HepG2 (cell line): ENCODE measurements around the gene SH3PXD2A. TPM values are rescaled to one million over a fixed set of nuclear protein-coding genes. Genes with fewer than 3 reads are reported as not detected.

ENCODE experiments used
- BRF2 ChIP-seq: sonication (generic); formaldehyde crosslinking; IDR thresholded peaks from 2 replicates; pipeline ENCODE4 v1.8.1; 2022; ENCODE audit warnings: mild to moderate bottlenecking, missing genetic modification reagents
- MLXIP ChIP-seq: sonication (generic); formaldehyde crosslinking; IDR thresholded peaks from 2 replicates; pipeline ENCODE4 v1.9.0; 2021; ENCODE audit warnings: missing genetic modification reagents, borderline replicate concordance
- PAF1 ChIP-seq: IDR thresholded peaks from 2 replicates; pipeline ENCODE4 v1.6.1; 2016; ENCODE audit warnings: missing genetic modification reagents, missing compliant biosample characterization
- PRDM15 ChIP-seq: sonication (generic); formaldehyde crosslinking; IDR thresholded peaks from 2 replicates; pipeline ENCODE4 v1.4.0; 2020; ENCODE audit warnings: missing genetic modification reagents
- RORA ChIP-seq: sonication (generic); formaldehyde crosslinking; IDR thresholded peaks from 2 replicates; pipeline ENCODE4 v1.5.0; 2020; ENCODE audit warnings: mild to moderate bottlenecking, missing genetic modification reagents, moderate library complexity
- SMARCE1 ChIP-seq: fragments of 450-650 bp; IDR thresholded peaks from 2 replicates; pipeline ENCODE4 v1.6.1; 2017; ENCODE audit warnings: borderline replicate concordance
- SPEN ChIP-seq: sonication (generic); formaldehyde crosslinking; IDR thresholded peaks from 2 replicates; pipeline ENCODE4 v1.5.1; 2020; ENCODE audit warnings: low read depth, mild to moderate bottlenecking, missing genetic modification reagents
- STAT5B ChIP-seq: sonication (generic); formaldehyde crosslinking; IDR thresholded peaks from 2 replicates; pipeline ENCODE4 v1.4.0; 2020; ENCODE audit warnings: missing genetic modification reagents
- SUZ12 ChIP-seq: fragments of 150-350 bp; IDR thresholded peaks from 2 replicates; pipeline ENCODE4 v1.6.1; 2014; ENCODE audit warnings: low read depth, low read length
- TRIM24 ChIP-seq: sonication (generic); formaldehyde crosslinking; IDR thresholded peaks from 2 replicates; pipeline ENCODE4 v1.8.0; 2022; ENCODE audit warnings: mild to moderate bottlenecking, missing genetic modification reagents
- ZNF263 ChIP-seq: sonication (generic); formaldehyde crosslinking; IDR thresholded peaks from 2 replicates; pipeline ENCODE4 v1.4.0; 2020; ENCODE audit warnings: missing genetic modification reagents
- ZNF337 ChIP-seq: sonication (generic); formaldehyde crosslinking; IDR thresholded peaks from 2 replicates; pipeline ENCODE4 v1.5.1; 2020; ENCODE audit warnings: missing genetic modification reagents, low read depth, mild to moderate bottlenecking, borderline replicate concordance
- ZNF343 ChIP-seq: sonication (generic); formaldehyde crosslinking; IDR thresholded peaks from 2 replicates; pipeline ENCODE4 v1.4.0; 2020; ENCODE audit warnings: mild to moderate bottlenecking, missing genetic modification reagents
- ZNF354B ChIP-seq: sonication (generic); formaldehyde crosslinking; IDR thresholded peaks from 2 replicates; pipeline ENCODE4 v1.8.0; 2022; ENCODE audit warnings: mild to moderate bottlenecking, missing genetic modification reagents
- ZNF556 ChIP-seq: sonication (generic); formaldehyde crosslinking; IDR thresholded peaks from 2 replicates; pipeline ENCODE4 v1.4.0; 2020; ENCODE audit warnings: mild to moderate bottlenecking, missing genetic modification reagents, borderline replicate concordance
- ZNF605 ChIP-seq: sonication (generic); formaldehyde crosslinking; IDR thresholded peaks from 2 replicates; pipeline ENCODE4 v1.8.0; 2022; ENCODE audit warnings: mild to moderate bottlenecking, missing genetic modification reagents
- ZNF691 ChIP-seq: sonication (generic); formaldehyde crosslinking; IDR thresholded peaks from 2 replicates; pipeline ENCODE4 v1.4.0; 2020; ENCODE audit warnings: missing genetic modification reagents, low read depth, mild to moderate bottlenecking, borderline replicate concordance
- ZSCAN22 ChIP-seq: sonication (generic); formaldehyde crosslinking; IDR thresholded peaks from 2 replicates; pipeline ENCODE4 v1.4.0; 2020; ENCODE audit warnings: mild to moderate bottlenecking, missing genetic modification reagents
- polyA plus RNA-seq, 8 experiments: library from polyadenylated mRNA; depleted of rRNA in 3 of 8; stranded (reverse) in 7 of 8; unstranded in 1 of 8; fragments of >200 nt; fragmentation: Illumina TruSeq in 4 of 8; extraction: Trizol in 4 of 8; gene quantifications; 2 replicates each; pipeline versions ENCODE4 v1.2.1 to v1.2.3, GENCODE V29; 2011 to 2016; ENCODE audit warnings: low read depth in 4 of 8, missing spikeins in 1 of 8, mixed read lengths in 1 of 8; ENCODE audit not compliant: insufficient read depth in 1 of 8
- total RNA-seq, 5 experiments: library from RNA; depleted of rRNA; stranded (reverse); fragments of >200 nt; fragmentation: Illumina TruSeq; extraction: Trizol; gene quantifications; 2 replicates each; pipeline ENCODE4 v1.2.3, GENCODE V29; 2016; ENCODE audit warnings: low read depth in 1 of 5

SH3PXD2A gene
- total and polyA plus RNA-seq, 2 of the 13 experiments (the other 11 are each of a cell fraction or from before 2014, with no cell fraction given) = 11.1 to 11.3 TPM

- TF ChIP-seq MLXIP (CRISPR knock-in tag) (no peak), PRDM15 (CRISPR knock-in tag) (no peak), RORA (CRISPR knock-in tag) (no peak), ZNF343 (peak; percentile 77; the same call in 1 of the 2 replicates), ZSCAN22 (CRISPR knock-in tag) (no peak), BRF2 (CRISPR knock-in tag) (peak; percentile 48; the same call in 1 of the 2 replicates), STAT5B (CRISPR knock-in tag) (no peak), ZNF354B (no peak), SMARCE1 (no peak), TRIM24 (CRISPR knock-in tag) (no peak), PAF1 (CRISPR knock-in tag) (no peak), ZNF556 (peak; percentile 59; the same call in 1 of the 2 replicates), SPEN (no peak), SUZ12 (no peak), ZNF263 (CRISPR knock-in tag) (no peak), ZNF337 (CRISPR knock-in tag) (no peak), ZNF605 (CRISPR knock-in tag) (no peak), ZNF691 (CRISPR knock-in tag) (peak; percentile 70; the same call in 1 of the 2 replicates)
These were observed 1.7 kb downstream of the SH3PXD2A start (continued) for GRCh38 chr10:103853428-103854264.
